Naive thymus-derived CD4-positive, alpha-beta T cell (primary cell): ENCODE data around the gene TMEM120A. TPM values are rescaled to one million over a fixed set of nuclear protein-coding genes. Genes with fewer than 3 reads are reported as not detected.
"Not testable (repeated sequence)": the region's sequence is repeated elsewhere in the genome, so short reads cannot be mapped to it uniquely, and the experiment has no call there.

Experiments used
- ATAC-seq: fragments of 150-1000 bp; cut with Tn5 transposase; 2 replicates; pipeline ENCODE4 v1.10.0; 2021; ENCODE audit warnings: mild to moderate bottlenecking, moderate library complexity
- CTCF ChIA-PET: fragments of 350-600 bp; sonication (Branson Sonifier 250); formaldehyde crosslinking; loops from one replicate; lab custom pipeline; 2021; ENCODE audit warnings: antibody characterized with exemption; lab: Charles Lee
- POLR2A ChIA-PET: fragments of 350-600 bp; sonication (Branson Sonifier 250); formaldehyde crosslinking; loops from one replicate; lab custom pipeline; 2021; ENCODE audit warnings: antibody characterized with exemption, inconsistent platforms; lab: Charles Lee
- DNase-seq, 9 donors: peaks; one replicate each; pipeline versions ENCODE4 v3.0.0 to v3.0.0-alpha.2; 2020 to 2022; ENCODE audit warnings: mixed read lengths in 1 of 9
- H3K27ac ChIP-seq: one replicate; pipeline ENCODE4 v1.7.0; 2013; ENCODE audit warnings: mild to moderate bottlenecking, low read depth, low read length, moderate library complexity
- H3K27me3 ChIP-seq, 2 donors: one replicate each; pipeline ENCODE4 v1.7.0; 2013; ENCODE audit warnings: low read length in 2 of 2, mild to moderate bottlenecking in 2 of 2, moderate library complexity in 2 of 2; ENCODE audit not compliant: control insufficient read depth in 2 of 2, insufficient read depth in 2 of 2
- H3K36me3 ChIP-seq, 3 experiments: 1 replicate in 2 of 3; 2 replicates in 1 of 3; pipeline ENCODE4 v1.7.0; 2013; ENCODE audit warnings: low read length in 3 of 3, mild to moderate bottlenecking in 3 of 3, moderate library complexity in 1 of 3; ENCODE audit not compliant: insufficient read depth in 3 of 3, control insufficient read depth in 2 of 3
- H3K4me1 ChIP-seq, 2 donors: one replicate each; pipeline ENCODE4 v1.7.0; 2013; ENCODE audit warnings: low read length in 2 of 2, mild to moderate bottlenecking in 2 of 2, moderate library complexity in 1 of 2; ENCODE audit not compliant: control insufficient read depth in 2 of 2, insufficient read depth in 2 of 2
- H3K4me3 ChIP-seq: 2 replicates; pipeline ENCODE4 v1.7.0; 2013; ENCODE audit warnings: mild to moderate bottlenecking, low read length
- H3K9me3 ChIP-seq, 3 experiments: 1 replicate in 2 of 3; 2 replicates in 1 of 3; pipeline ENCODE4 v1.7.0; 2013; ENCODE audit warnings: low read length in 3 of 3; ENCODE audit not compliant: control insufficient read depth in 2 of 3
- H3K27ac Mint-ChIP-seq, 9 donors: one replicate each; pipeline ENCODE4 v1.8.0; 2020 to 2022; ENCODE audit warnings: mixed read lengths in 9 of 9, mild to moderate bottlenecking in 8 of 9, moderate library complexity in 5 of 9, inconsistent platforms in 2 of 9
- H3K27me3 Mint-ChIP-seq, 5 donors: one replicate each; pipeline ENCODE4 v1.8.0; 2021 to 2022; ENCODE audit warnings: mixed read lengths in 5 of 5, mild to moderate bottlenecking in 1 of 5
- H3K36me3 Mint-ChIP-seq, 5 donors: one replicate each; pipeline ENCODE4 v1.8.0; 2020 to 2022; ENCODE audit warnings: mixed read lengths in 5 of 5, mild to moderate bottlenecking in 3 of 5, inconsistent platforms in 1 of 5
- H3K4me1 Mint-ChIP-seq, 7 donors: one replicate each; pipeline ENCODE4 v1.8.0; 2020 to 2022; ENCODE audit warnings: mixed read lengths in 7 of 7, mild to moderate bottlenecking in 3 of 7, inconsistent platforms in 1 of 7
- H3K4me3 Mint-ChIP-seq, 10 donors: one replicate each; pipeline ENCODE4 v1.8.0; 2020 to 2022; ENCODE audit warnings: mild to moderate bottlenecking in 10 of 10, mixed read lengths in 10 of 10, moderate library complexity in 6 of 10, inconsistent platforms in 2 of 10
- H3K9me3 Mint-ChIP-seq, 11 donors: one replicate each; pipeline ENCODE4 v1.8.0; 2020 to 2022; ENCODE audit warnings: mixed read lengths in 11 of 11, mild to moderate bottlenecking in 4 of 11, inconsistent platforms in 1 of 11, moderate library complexity in 1 of 11
- intact Hi-C, 2 donors: fragments of 100-400 bp; cut with micrococcal nuclease; formaldehyde crosslinking; loops; one replicate each; pipeline ENCODE4 v1.15.1; 2023
- polyA plus RNA-seq, 2 donors: library from polyadenylated mRNA; unstranded; fragments of 300-500 nt; fragmentation: Illumina TruSeq; gene quantifications; one replicate each; pipeline ENCODE4 v1.2.3, GENCODE V29; 2021
- total RNA-seq, 6 experiments: library from RNA in 5 of 6; stranded (reverse) in 5 of 6; gene quantifications; 1 replicate in 5 of 6; 2 replicates in 1 of 6; pipeline ENCODE4 v1.2.3 and lab custom pipeline; 2021 to 2026

Gene TMEM120A
- total RNA-seq (10 to 100 TPM; 19.1 to 38.6 (median 35.6) TPM), polyA plus RNA-seq (10 to 100 TPM; 23.2 to 25.2 TPM), total RNA-seq (lab: John Stamatoyannopoulos, UW) (8.2 reads per million, percentile 32 among the genes with 10 or more reads in this experiment)

DNA sequence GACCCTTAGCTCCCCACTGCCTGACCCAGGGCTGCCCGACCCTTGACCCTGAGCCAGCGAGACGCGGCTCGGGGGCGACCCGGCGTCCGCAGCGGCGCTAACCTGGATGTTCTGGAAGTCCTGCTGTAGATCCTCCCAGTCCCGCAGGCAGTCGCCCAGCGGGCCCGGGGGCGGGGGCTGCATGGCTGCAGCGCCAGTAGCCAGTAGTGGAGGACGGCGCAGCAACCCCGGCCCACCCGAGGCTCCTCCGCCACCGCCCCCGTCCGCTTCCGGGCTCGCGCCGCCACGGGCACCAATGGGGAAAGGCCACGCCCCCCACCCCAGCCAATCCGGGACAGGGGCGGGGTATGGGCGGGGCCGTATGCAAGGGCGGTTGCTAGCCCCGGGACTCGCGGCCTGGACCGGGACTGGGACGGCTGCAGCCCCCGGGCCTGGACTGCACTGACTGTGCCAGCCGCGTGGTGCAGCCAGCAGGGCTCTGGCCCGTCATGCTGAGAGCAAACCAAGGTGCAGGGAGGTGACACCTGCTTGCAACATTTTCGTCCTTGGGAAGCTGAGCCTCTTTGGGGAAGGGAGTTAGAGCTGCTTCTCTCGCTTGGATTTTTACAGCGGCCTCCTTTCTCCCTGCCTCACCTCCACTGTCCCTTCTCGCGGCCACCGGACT is at the start of gene TMEM120A:
TMEM120A (minus strand) TSS at position 208 of the 664 bp plus-strand sequence; CDS start at position 183, 25 bp downstream.
- Mint-ChIP-seq H3K9me3 (peaks cover 0 to 1% (median 0%) of the 10 kb centered on the region in 11 donors), H3K4me3 (peak within 1 kb of the TSS; percentile 62 to 82 (median 76)), H3K27ac (peak within 1 kb of the TSS in 5 of 9 donors; percentile 48 to 65 (median 55)), H3K36me3 (peaks cover 0 to 21% (median 4%) of the 10 kb centered on the region in 5 donors), H3K4me1 (peaks cover 12 to 37% (median 34%) of the 10 kb centered on the region in 7 donors), H3K27me3 (no peaks in the 10 kb centered on the region)
- peaks cover 6 to 10% of the 10 kb centered on the region in 2 donors for H3K4me1 ChIP-seq
- ChIA-PET CTCF (no interaction called here), POLR2A (interaction anchor here (1.0 to 1.9 kb wide), 3 partner anchors 53 to 116 kb away, joined by 4 to 7 read pairs (median 5); partner anchors contain the start of genes MDH2, RHBDD2 and STYXL1)
- intact Hi-C loops, result loop anchor here (1.0 kb wide), 6 partner anchors 15 to 256 kb away; partner anchors contain the start of genes MDH2 (in 2 of the 2), POR (in 2 of the 2) and HIP1 (in 1 of the 2)
- no peaks in the 10 kb centered on the region for H3K9me3 ChIP-seq
- no peaks in the 10 kb centered on the region for H3K27me3 ChIP-seq
- peaks cover 0 to 8% (median 0%) of the 10 kb centered on the region in 3 experiments for H3K36me3 ChIP-seq
- DNase-seq, result peak; percentile 87 to 98 (median 92)
- ATAC-seq, result peak; percentile 99
- H3K27ac ChIP-seq, result peak within 1 kb of the TSS; percentile 80
- peak within 1 kb of the TSS; percentile 84 for H3K4me3 ChIP-seq

DNA sequence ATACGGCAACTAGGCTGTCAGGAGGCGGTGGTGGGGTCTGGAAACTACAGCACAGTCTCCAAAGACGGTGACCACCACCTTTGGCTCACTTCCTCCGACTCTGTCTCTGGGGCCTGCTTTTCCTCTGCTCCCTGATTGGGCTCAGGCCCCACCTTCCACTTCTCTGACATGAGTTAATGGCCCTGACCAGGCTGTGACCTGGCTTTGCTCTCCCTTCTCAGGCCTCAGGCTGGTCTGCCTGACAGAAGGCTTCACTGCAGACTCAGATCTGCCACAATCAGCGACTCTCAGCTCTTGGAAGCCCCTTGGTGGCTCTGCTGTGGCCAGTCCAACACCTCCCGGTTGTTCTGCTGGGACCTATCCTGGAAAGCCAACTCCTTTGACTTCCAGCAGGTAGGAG is 45.7 kb upstream of the TMEM120A start:
- Histone ChIP-seq H3K9me3 (no peaks in the 10 kb centered on the region), H3K27ac (no peak overlapping the region), H3K27me3 (no peaks in the 10 kb centered on the region), H3K36me3 (peaks cover 0 to 4% (median 0%) of the 10 kb centered on the region in 3 experiments), H3K4me1 (no peaks in the 10 kb centered on the region), H3K4me3 (no peak overlapping the region)
- Mint-ChIP-seq H3K27me3 (no peaks in the 10 kb centered on the region), H3K4me1 (peaks cover 11 to 29% (median 21%) of the 10 kb centered on the region in 7 donors), H3K4me3 (no peak overlapping the region), H3K27ac (no peak overlapping the region), H3K9me3 (peaks cover 0 to 1% (median 0%) of the 10 kb centered on the region in 11 donors), H3K36me3 (peaks cover 0 to 6% (median 4%) of the 10 kb centered on the region in 5 donors)
- intact Hi-C loops, result no loop called here
- DNase-seq, result no peak
- POLR2A ChIA-PET, result no interaction called here
- no peak for ATAC-seq
- CTCF ChIA-PET, result no interaction called here

DNA sequence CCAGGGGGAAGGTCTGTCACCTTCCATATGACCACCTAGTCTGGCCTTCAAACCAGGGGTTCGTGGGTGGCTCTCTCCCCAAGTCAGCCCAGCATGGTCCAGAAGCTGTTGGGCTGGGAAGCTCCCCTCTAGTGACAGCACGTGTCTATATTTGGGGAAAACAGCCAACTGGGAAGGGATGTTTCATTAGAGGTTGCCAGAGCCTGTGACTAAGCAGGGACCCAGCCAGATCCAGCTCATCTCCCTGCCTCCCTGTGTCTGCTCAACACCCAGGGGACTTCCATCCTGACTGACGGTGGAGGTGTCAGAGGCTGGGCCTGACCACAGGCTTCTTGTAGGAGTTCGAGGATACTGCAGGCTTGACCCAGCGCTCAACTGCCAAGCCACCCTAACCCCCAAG is 42.9 kb upstream of the TMEM120A start:
- H3K27me3 Mint-ChIP-seq, result no peaks in the 10 kb centered on the region

DNA sequence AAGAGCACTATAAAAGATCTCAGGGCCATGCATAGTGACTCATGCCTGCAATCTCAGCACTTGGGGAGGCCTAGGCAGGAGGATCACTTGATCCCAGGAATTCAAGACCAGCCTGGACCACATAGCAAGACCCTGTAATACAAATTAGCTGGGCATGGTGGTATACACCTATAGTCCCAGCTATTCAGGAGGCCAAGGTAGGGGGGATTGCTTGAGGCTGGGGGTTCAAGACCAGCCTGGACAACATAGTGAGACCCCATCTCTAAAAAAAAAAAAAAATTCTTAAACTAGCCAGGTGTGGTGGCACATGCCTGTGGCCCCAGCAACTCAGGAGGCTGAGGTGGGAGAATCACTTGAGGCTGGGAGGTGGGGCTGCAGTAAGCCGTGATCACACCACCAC is 37.6 kb upstream of the TMEM120A start:
- H3K27ac ChIP-seq, result no peak overlapping the region
- ChIA-PET CTCF (interaction anchor here (0.9 kb wide), 1 partner anchor 9 kb away, joined by 4 read pairs; no protein-coding TSS in a partner anchor), POLR2A (no interaction called here)
- peaks cover 0 to 4% (median 0%) of the 10 kb centered on the region in 3 experiments for H3K36me3 ChIP-seq
- H3K4me3 ChIP-seq, result no peak overlapping the region
- DNase-seq, result no peak
- peaks cover 0 to 20% (median 6%) of the 10 kb centered on the region in 7 donors for H3K4me1 Mint-ChIP-seq
- no peak for ATAC-seq
- H3K27ac Mint-ChIP-seq, result peak overlapping the region in 1 of 9 donors; percentile 38
- H3K9me3 ChIP-seq, result no peaks in the 10 kb centered on the region
- peaks cover 0 to 16% (median 4%) of the 10 kb centered on the region in 5 donors for H3K36me3 Mint-ChIP-seq
- no peaks in the 10 kb centered on the region for H3K27me3 ChIP-seq
- no peaks in the 10 kb centered on the region for H3K4me1 ChIP-seq
- no peak overlapping the region for H3K4me3 Mint-ChIP-seq
- no peaks in the 10 kb centered on the region for H3K27me3 Mint-ChIP-seq
- peaks cover 0 to 5% (median 0%) of the 10 kb centered on the region in 11 donors for H3K9me3 Mint-ChIP-seq
- intact Hi-C loops, result loop anchor here in 1 of 2 donors (1.0 kb wide), 1 partner anchor 38 kb away; no protein-coding TSS in a partner anchor

More for the DNA sequence above, 42.9 kb upstream of the TMEM120A start:
- DNase-seq, result no peak
- H3K36me3 ChIP-seq, result peaks cover 0 to 4% (median 0%) of the 10 kb centered on the region in 3 experiments
- no peak overlapping the region for H3K4me3 ChIP-seq
- ATAC-seq, result no peak
- H3K9me3 ChIP-seq, result no peaks in the 10 kb centered on the region
- Mint-ChIP-seq H3K4me1 (peaks cover 4 to 23% (median 10%) of the 10 kb centered on the region in 7 donors), H3K36me3 (peaks cover 0 to 10% (median 0%) of the 10 kb centered on the region in 5 donors), H3K27ac (no peak overlapping the region), H3K4me3 (no peak overlapping the region), H3K9me3 (peaks cover 0 to 5% (median 0%) of the 10 kb centered on the region in 11 donors)
- H3K27ac ChIP-seq, result no peak overlapping the region
- ChIA-PET CTCF (no interaction called here), POLR2A (interaction anchor here (1.0 kb wide), 1 partner anchor 10 kb away, joined by 3 read pairs; the partner anchor contains the start of genes MDH2 and STYXL1)
- H3K4me1 ChIP-seq, result no peaks in the 10 kb centered on the region
- intact Hi-C loops, result no loop called here
- H3K27me3 ChIP-seq, result no peaks in the 10 kb centered on the region

DNA sequence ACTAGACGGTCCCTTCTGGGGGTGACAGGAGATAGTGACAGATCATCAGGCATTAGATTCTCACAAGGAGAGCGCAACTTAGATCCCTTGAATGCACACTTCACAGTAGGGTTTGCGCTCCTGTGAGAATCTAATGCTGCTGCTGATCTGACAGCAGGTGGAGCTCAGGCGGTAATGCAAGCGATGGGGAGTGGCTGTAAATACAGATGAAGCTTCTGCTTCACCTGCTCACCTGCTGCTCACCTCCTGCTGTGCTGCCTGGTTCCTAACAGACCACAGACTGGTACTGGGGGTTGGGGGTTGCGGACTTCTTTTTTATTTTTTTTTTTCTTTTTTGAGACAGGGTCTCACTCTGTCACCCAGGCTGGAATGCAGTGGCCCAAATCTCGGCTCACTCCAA is 35.3 kb upstream of the TMEM120A start:
- H3K4me1 ChIP-seq, H3K36me3 ChIP-seq, H3K27ac ChIP-seq, H3K4me3 Mint-ChIP-seq, H3K9me3 ChIP-seq, H3K27me3 Mint-ChIP-seq, H3K4me3 ChIP-seq, POLR2A ChIA-PET, H3K27me3 ChIP-seq, H3K27ac Mint-ChIP-seq, DNase-seq, intact Hi-C loops, H3K9me3 Mint-ChIP-seq, ATAC-seq: not testable (repeated sequence)
- Mint-ChIP-seq H3K36me3 (peaks cover 0 to 16% (median 7%) of the 10 kb centered on the region in 5 donors), H3K4me1 (peaks cover 0 to 17% (median 6%) of the 10 kb centered on the region in 7 donors)
- CTCF ChIA-PET, result interaction anchor here (1.2 kb wide), 1 partner anchor 9 kb away, joined by 3 read pairs; no protein-coding TSS in a partner anchor

DNA sequence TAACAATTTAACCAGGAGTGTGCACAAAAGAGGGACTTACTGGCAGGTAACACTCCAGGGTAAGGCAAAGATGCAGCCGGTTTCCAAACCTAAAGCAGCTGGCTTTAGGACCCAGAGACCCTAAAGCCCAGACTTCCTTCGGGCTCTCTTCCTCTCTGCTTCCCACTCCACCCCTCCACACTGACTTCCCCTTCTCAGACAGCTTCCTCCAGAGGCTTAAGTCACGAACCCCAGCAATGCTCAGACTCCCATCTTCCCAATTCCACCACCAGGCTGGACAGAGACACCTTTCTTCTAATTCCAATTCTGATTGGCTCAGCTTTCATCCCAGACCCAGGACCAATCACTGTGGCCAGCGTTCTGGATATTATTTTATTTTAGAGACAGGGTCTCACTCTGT is 28.6 kb upstream of the TMEM120A start:
- Histone ChIP-seq H3K36me3 (peaks cover 0 to 18% (median 0%) of the 10 kb centered on the region in 3 experiments), H3K4me1 (peaks cover 7 to 10% of the 10 kb centered on the region in 2 donors), H3K27ac (no peak overlapping the region), H3K27me3 (no peaks in the 10 kb centered on the region), H3K9me3 (no peaks in the 10 kb centered on the region), H3K4me3 (no peak overlapping the region)
- peak overlapping the region in 1 of 9 donors; percentile 20 for H3K27ac Mint-ChIP-seq
- peaks cover 0 to 23% (median 19%) of the 10 kb centered on the region in 7 donors for H3K4me1 Mint-ChIP-seq
- ATAC-seq (peak; percentile 71), DNase-seq (no peak)
- no peaks in the 10 kb centered on the region for H3K9me3 Mint-ChIP-seq
- intact Hi-C loops, result no loop called here
- POLR2A ChIA-PET, result no interaction called here
- CTCF ChIA-PET, result interaction anchor here (0.5 to 0.6 kb wide), 2 partner anchors 9 to 15 kb away, joined by 3 to 4 read pairs; no protein-coding TSS in a partner anchor
- H3K27me3 Mint-ChIP-seq, result no peaks in the 10 kb centered on the region
- H3K36me3 Mint-ChIP-seq, result peaks cover 4 to 38% (median 24%) of the 10 kb centered on the region in 5 donors
- peak overlapping the region in 1 of 10 donors; percentile 8 for H3K4me3 Mint-ChIP-seq
